GM23338 (cell line): ENCODE data around the gene PDIA6.

Source experiments
- CREB1 ChIP-seq: fragments of 250-450 bp; sonication (Bioruptor Pico); IDR thresholded peaks from 2 replicates; pipeline ENCODE4 v1.5.0; 2020; ENCODE audit warnings: low read depth, mild to moderate bottlenecking, moderate library complexity
- CTCF ChIP-seq, 2 experiments: fragments of 200-600 bp in 1 of 2; sonication (generic) in 1 of 2; conservative IDR thresholded peaks; 2 replicates each; pipeline versions ENCODE4 v1.5.1 to v1.6.1; 2016 to 2017; ENCODE audit warnings: antibody characterized with exemption in 2 of 2, low read depth in 2 of 2, mild to moderate bottlenecking in 2 of 2, moderate library complexity in 1 of 2
- ETS1 ChIP-seq: IDR thresholded peaks from 2 replicates; pipeline ENCODE4 v1.6.1; 2016; ENCODE audit warnings: antibody characterized with exemption
- EZH2 ChIP-seq: fragments of 200-600 bp; sonication (generic); IDR thresholded peaks from one replicate; pipeline ENCODE4 v1.8.0; 2017; ENCODE audit warnings: antibody characterized with exemption, mild to moderate bottlenecking, low read depth; ENCODE audit not compliant: unreplicated experiment
- EZH2phosphoT487 ChIP-seq: fragments of 200-600 bp; sonication (generic); IDR thresholded peaks from one replicate; pipeline ENCODE4 v1.8.1; 2018; ENCODE audit warnings: antibody characterized with exemption; ENCODE audit not compliant: unreplicated experiment
- JUNB ChIP-seq: IDR thresholded peaks from one replicate; pipeline ENCODE4 v1.6.1; 2016; ENCODE audit warnings: antibody characterized with exemption; ENCODE audit not compliant: unreplicated experiment
- NANOG ChIP-seq: IDR thresholded peaks from 2 replicates; pipeline ENCODE4 v1.6.1; 2016; ENCODE audit warnings: antibody characterized with exemption, borderline replicate concordance
- POLR2AphosphoS5 ChIP-seq: IDR thresholded peaks from 2 replicates; pipeline ENCODE4 v1.6.1; 2016; ENCODE audit warnings: antibody characterized with exemption, low read depth
- STAT1 ChIP-seq: IDR thresholded peaks from one replicate; pipeline ENCODE4 v1.6.1; 2016; ENCODE audit warnings: antibody characterized with exemption; ENCODE audit not compliant: unreplicated experiment
- ZNF114 ChIP-seq: fragments of 250-450 bp; sonication (Bioruptor Pico); IDR thresholded peaks from 2 replicates; pipeline ENCODE4 v1.5.0; 2020; ENCODE audit warnings: mild to moderate bottlenecking, moderate library complexity
- ZNF331 ChIP-seq: fragments of 250-450 bp; sonication (Bioruptor Pico); IDR thresholded peaks from 2 replicates; pipeline ENCODE4 v1.5.0; 2020; ENCODE audit warnings: low read depth, mild to moderate bottlenecking, moderate library complexity
- ZNF462 ChIP-seq: fragments of 250-450 bp; sonication (Bioruptor Pico); IDR thresholded peaks from 2 replicates; pipeline ENCODE4 v1.5.0; 2020; ENCODE audit warnings: mild to moderate bottlenecking, moderate library complexity
- TF ChIP-seq, protein P1 (sequence below): IDR thresholded peaks from one replicate; pipeline ENCODE4 v1.6.1; 2018; ENCODE audit warnings: antibody characterized with exemption; ENCODE audit not compliant: unreplicated experiment

- TF ChIP-seq CTCF (conservative IDR thresholded peaks at IDR 0.05; ENCODE audit: low read depth in 2 of 2) = no peak
- TF ChIP-seq POLR2AphosphoS5 = no peak
- no peak for TF ChIP-seq EZH2
- TF ChIP-seq EZH2phosphoT487 = no peak
- TF ChIP-seq, protein P1, sequence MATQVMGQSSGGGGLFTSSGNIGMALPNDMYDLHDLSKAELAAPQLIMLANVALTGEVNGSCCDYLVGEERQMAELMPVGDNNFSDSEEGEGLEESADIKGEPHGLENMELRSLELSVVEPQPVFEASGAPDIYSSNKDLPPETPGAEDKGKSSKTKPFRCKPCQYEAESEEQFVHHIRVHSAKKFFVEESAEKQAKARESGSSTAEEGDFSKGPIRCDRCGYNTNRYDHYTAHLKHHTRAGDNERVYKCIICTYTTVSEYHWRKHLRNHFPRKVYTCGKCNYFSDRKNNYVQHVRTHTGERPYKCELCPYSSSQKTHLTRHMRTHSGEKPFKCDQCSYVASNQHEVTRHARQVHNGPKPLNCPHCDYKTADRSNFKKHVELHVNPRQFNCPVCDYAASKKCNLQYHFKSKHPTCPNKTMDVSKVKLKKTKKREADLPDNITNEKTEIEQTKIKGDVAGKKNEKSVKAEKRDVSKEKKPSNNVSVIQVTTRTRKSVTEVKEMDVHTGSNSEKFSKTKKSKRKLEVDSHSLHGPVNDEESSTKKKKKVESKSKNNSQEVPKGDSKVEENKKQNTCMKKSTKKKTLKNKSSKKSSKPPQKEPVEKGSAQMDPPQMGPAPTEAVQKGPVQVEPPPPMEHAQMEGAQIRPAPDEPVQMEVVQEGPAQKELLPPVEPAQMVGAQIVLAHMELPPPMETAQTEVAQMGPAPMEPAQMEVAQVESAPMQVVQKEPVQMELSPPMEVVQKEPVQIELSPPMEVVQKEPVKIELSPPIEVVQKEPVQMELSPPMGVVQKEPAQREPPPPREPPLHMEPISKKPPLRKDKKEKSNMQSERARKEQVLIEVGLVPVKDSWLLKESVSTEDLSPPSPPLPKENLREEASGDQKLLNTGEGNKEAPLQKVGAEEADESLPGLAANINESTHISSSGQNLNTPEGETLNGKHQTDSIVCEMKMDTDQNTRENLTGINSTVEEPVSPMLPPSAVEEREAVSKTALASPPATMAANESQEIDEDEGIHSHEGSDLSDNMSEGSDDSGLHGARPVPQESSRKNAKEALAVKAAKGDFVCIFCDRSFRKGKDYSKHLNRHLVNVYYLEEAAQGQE = no peak
- TF ChIP-seq ZNF114 (CRISPR knock-in tag) = no peak
- no peak for TF ChIP-seq CREB1 (CRISPR knock-in tag)
- TF ChIP-seq STAT1 = no peak
- TF ChIP-seq ETS1 = no peak
- no peak for TF ChIP-seq JUNB
- no peak for TF ChIP-seq ZNF462 (CRISPR knock-in tag)
- no peak for TF ChIP-seq ZNF331 (CRISPR knock-in tag)
- TF ChIP-seq NANOG = no peak
Measured at GRCh38 chr2:10738192-10738591, 74.4 kb downstream of the PDIA6 start.
